Esophagus muscularis mucosa (tissue), 3 donors: ENCODE data around the gene OTUD7B.

Experiments used
- POLR2A ChIP-seq: fragments of 450-650 bp; IDR thresholded peaks from one replicate; pipeline ENCODE4 v1.6.1; 2017; ENCODE audit warnings: antibody characterized with exemption, moderate library complexity, mild to moderate bottlenecking, low read depth
- POLR2AphosphoS5 ChIP-seq, 2 donors: sonication (generic); formaldehyde crosslinking; IDR thresholded peaks; one replicate each; pipeline ENCODE4 v1.6.1; 2017; ENCODE audit warnings: antibody characterized with exemption in 2 of 2
- TF ChIP-seq, protein P1 (sequence below), 3 experiments: fragments of 200-600 bp in 2 of 3; fragments of 450-650 bp in 1 of 3; sonication (generic) in 2 of 3; IDR thresholded peaks; one replicate each; pipeline ENCODE4 v1.5.1; 2017 to 2019; ENCODE audit warnings: antibody characterized with exemption in 3 of 3, mild to moderate bottlenecking in 2 of 3, moderate library complexity in 1 of 3

DNA sequence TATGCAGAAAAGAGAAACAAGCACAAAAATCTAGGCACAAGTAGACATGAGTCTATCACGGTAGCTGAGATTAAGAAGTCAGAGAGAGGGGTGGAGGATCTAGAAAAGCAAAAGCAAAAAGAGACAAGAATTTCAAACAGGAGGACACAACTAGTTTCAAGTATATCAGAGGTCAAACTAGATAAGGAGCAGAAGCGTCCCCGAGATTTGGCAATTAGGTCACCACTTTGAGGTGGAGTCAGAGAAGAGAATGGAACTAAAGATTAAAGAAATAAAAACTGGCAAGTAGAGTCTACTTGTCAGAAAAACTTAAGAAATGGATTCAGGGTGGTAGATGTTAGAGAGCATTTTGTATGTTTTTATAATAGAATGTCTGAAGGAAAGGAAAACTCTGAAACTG lies 85.2 kb downstream of the OTUD7B start:
- TF ChIP-seq, protein P1, sequence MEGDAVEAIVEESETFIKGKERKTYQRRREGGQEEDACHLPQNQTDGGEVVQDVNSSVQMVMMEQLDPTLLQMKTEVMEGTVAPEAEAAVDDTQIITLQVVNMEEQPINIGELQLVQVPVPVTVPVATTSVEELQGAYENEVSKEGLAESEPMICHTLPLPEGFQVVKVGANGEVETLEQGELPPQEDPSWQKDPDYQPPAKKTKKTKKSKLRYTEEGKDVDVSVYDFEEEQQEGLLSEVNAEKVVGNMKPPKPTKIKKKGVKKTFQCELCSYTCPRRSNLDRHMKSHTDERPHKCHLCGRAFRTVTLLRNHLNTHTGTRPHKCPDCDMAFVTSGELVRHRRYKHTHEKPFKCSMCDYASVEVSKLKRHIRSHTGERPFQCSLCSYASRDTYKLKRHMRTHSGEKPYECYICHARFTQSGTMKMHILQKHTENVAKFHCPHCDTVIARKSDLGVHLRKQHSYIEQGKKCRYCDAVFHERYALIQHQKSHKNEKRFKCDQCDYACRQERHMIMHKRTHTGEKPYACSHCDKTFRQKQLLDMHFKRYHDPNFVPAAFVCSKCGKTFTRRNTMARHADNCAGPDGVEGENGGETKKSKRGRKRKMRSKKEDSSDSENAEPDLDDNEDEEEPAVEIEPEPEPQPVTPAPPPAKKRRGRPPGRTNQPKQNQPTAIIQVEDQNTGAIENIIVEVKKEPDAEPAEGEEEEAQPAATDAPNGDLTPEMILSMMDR (IDR thresholded peaks at IDR 0.05): no peak
- TF ChIP-seq POLR2AphosphoS5 (IDR thresholded peaks at IDR 0.05) (no peak), POLR2A (no peak)
